Ovary (tissue), 9 donors: ENCODE data around the gene TUBA1C. TPM values are rescaled to one million over a fixed set of nuclear protein-coding genes. Genes with fewer than 3 reads are reported as not detected.

ENCODE experiments used
- DNase-seq, 5 donors: peaks; one replicate each; pipeline ENCODE4 v3.0.0-alpha.2; 2019 to 2020
- H3K27ac ChIP-seq, 2 donors: fragments of 200-600 bp; one replicate each; pipeline versions ENCODE4 v1.5.1 to v1.8.0; 2019 to 2022
- H3K27me3 ChIP-seq: fragments of 200-600 bp; one replicate; pipeline ENCODE4 v1.8.0; 2022
- H3K36me3 ChIP-seq: fragments of 200-600 bp; sonication (generic); one replicate; pipeline ENCODE4 v1.5.1; 2019
- H3K4me1 ChIP-seq: one replicate; pipeline ENCODE4 v1.8.1; 2013; ENCODE audit warnings: mild to moderate bottlenecking, moderate library complexity; ENCODE audit not compliant: insufficient read depth
- H3K4me3 ChIP-seq: fragments of 200-600 bp; sonication (generic); one replicate; pipeline ENCODE4 v1.5.1; 2017
- H3K9me3 ChIP-seq, 2 donors: fragments of 200-600 bp in 1 of 2; sonication (generic) in 1 of 2; one replicate each; pipeline versions ENCODE4 v1.5.1 to v1.8.1; 2013 to 2019; ENCODE audit warnings: mild to moderate bottlenecking in 1 of 2, moderate library complexity in 1 of 2
- EP300 ChIP-seq: sonication (generic); formaldehyde crosslinking; IDR thresholded peaks from one replicate; pipeline ENCODE4 v1.6.1; 2017; ENCODE audit warnings: antibody characterized with exemption
- POLR2A ChIP-seq: fragments of 450-650 bp; IDR thresholded peaks from one replicate; pipeline ENCODE4 v1.6.1; 2017; ENCODE audit warnings: antibody characterized with exemption, mild to moderate bottlenecking, moderate library complexity
- WGBS, 3 donors: extraction: QIAGEN DNeasy Blood & Tissue Kit in 1 of 3; methylation state at CpG; one replicate each; pipeline versions ENCODE4 v1.1.5 to v1.1.7; 2013 to 2017; 5-methylcytosine and 5-hydroxymethylcytosine counted together
- intact Hi-C, 4 donors: fragments of 100-400 bp; cut with DNase I; formaldehyde crosslinking; loops; one replicate each; pipeline versions ENCODE4 v1.11.0 to v1.15.1; 2022 to 2023
- polyA plus RNA-seq, 2 donors: library from polyadenylated mRNA; stranded (reverse); fragments of 200-250 nt in 1 of 2; fragments of 350-450 nt in 1 of 2; fragmentation: Illumina TruSeq in 1 of 2; extraction: RNeasy Lipid Tissue Mini Kit (QIAGEN cat#74804) in 1 of 2; gene quantifications; one replicate each; pipeline ENCODE4 v1.2.3, GENCODE V29; 2013 to 2014
- total RNA-seq, 7 donors: library from RNA; depleted of rRNA in 2 of 7; stranded (reverse); fragments of >200 nt in 2 of 7; fragmentation: NEBNext Ultra II Directional in 3 of 7; extraction: Animal tissue kit (Norgen Biotek cat#: 25700) in 3 of 7; gene quantifications; one replicate each; pipeline versions ENCODE4 v1.1.0 to v1.2.4, GENCODE V29; 2016 to 2023
- TF ChIP-seq, protein P1 (sequence below), 3 donors: fragments of 450-650 bp in 2 of 3; fragments of 200-600 bp in 1 of 3; IDR thresholded peaks; one replicate each; pipeline versions ENCODE4 v1.5.1 to v1.8.0; 2016 to 2022; ENCODE audit warnings: antibody characterized with exemption in 3 of 3, mild to moderate bottlenecking in 1 of 3
- donor health status: DM: no; HTN: no; CAD: no; lungs with moderate emphysema.
- donor health status: DM: no; HTN: no; CAD: no.
- donor health status: Bipolar disorder and iron deficiency.
- donor health status: DM: yes; HTN: yes; CAD: no.
- donor health status: DM: no; HTN: no; CAD: no.
- donor health status: DM: yes; HTN: yes; CAD: no.

TUBA1C gene
- total and polyA plus RNA-seq, 9 donors: 51.9 to 179 (median 101) TPM

GRCh38 chr12:49293056-49293956 lies 28.4 kb downstream of the TUBA1C start:
- no peaks in the 10 kb centered on the region for H3K36me3 ChIP-seq
- peaks cover 8% of the 10 kb centered on the region for H3K4me1 ChIP-seq
- peaks cover 5% of the 10 kb centered on the region for H3K27me3 ChIP-seq
- TF ChIP-seq, protein P1, sequence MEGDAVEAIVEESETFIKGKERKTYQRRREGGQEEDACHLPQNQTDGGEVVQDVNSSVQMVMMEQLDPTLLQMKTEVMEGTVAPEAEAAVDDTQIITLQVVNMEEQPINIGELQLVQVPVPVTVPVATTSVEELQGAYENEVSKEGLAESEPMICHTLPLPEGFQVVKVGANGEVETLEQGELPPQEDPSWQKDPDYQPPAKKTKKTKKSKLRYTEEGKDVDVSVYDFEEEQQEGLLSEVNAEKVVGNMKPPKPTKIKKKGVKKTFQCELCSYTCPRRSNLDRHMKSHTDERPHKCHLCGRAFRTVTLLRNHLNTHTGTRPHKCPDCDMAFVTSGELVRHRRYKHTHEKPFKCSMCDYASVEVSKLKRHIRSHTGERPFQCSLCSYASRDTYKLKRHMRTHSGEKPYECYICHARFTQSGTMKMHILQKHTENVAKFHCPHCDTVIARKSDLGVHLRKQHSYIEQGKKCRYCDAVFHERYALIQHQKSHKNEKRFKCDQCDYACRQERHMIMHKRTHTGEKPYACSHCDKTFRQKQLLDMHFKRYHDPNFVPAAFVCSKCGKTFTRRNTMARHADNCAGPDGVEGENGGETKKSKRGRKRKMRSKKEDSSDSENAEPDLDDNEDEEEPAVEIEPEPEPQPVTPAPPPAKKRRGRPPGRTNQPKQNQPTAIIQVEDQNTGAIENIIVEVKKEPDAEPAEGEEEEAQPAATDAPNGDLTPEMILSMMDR (IDR thresholded peaks at IDR 0.05): no peak
- TF ChIP-seq EP300: no peak
- no peak for TF ChIP-seq POLR2A
- intact Hi-C loops: loop anchor here in 2 of 4 donors (10.0 kb wide), 1 partner anchor 221 kb away; no protein-coding TSS in a partner anchor
- no peak overlapping the region for H3K4me3 ChIP-seq
- no peak overlapping the region for H3K27ac ChIP-seq
- no peaks in the 10 kb centered on the region for H3K9me3 ChIP-seq
- peak in 4 of 5 donors; percentile 33 to 71 (median 44) for DNase-seq
- 19 to 27% (median 20%) methylated on average over 18 of the region's 18 CpGs for WGBS, 3 donors

DNA sequence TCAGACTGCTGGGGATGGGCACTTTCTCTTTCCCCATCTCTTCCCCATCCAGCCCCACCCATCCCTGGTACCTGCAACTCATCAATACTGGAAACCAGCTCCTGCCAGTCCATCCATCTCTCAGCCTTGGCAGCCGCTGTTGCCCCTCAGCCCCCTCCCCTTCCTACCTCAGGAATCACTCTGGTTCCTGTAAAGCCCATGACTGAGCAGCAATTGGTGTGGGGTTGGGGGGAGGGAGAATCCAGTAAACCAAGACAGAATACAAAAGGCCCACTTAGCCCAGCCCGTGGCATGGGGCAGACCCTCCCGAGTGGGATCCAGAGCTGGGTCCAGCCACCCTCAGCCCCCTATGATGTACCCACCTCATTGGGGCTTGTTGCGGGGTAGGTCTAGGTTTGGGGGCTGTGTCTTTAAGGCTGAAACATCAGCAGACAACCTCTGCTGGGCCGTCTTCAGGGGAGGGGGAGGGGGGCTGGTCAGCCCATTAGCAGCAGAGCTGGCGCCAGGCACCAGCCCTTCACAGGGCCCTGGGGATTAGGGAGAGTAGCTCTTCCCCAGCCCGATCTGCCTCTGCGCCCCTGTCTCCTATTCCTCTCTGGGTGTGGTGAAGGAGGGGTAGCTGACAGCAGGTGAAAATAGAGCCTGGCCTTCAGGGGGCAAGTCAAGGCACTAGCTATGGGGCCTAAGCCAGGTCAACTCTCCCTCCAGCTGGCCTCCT lies 29.4 kb downstream of the TUBA1C start:
- H3K9me3 ChIP-seq: no peaks in the 10 kb centered on the region
- peaks cover 5% of the 10 kb centered on the region for H3K27me3 ChIP-seq
- intact Hi-C loops: loop anchor here in 2 of 4 donors (10.0 kb wide), 1 partner anchor 221 kb away; no protein-coding TSS in a partner anchor
- WGBS, 3 donors: 75 to 82% (median 78%) methylated on average over 8 of the region's 8 CpGs
- peaks cover 8% of the 10 kb centered on the region for H3K4me1 ChIP-seq
- no peaks in the 10 kb centered on the region for H3K36me3 ChIP-seq
- TF ChIP-seq, protein P1 (IDR thresholded peaks at IDR 0.05): no peak
- no peak for TF ChIP-seq EP300
- TF ChIP-seq POLR2A: no peak
- H3K4me3 ChIP-seq: no peak overlapping the region
- no peak overlapping the region for H3K27ac ChIP-seq
- DNase-seq: no peak

GRCh38 chr12:49294804-49295081 lies 29.9 kb downstream of the TUBA1C start:
- intact Hi-C loops: loop anchor here in 2 of 4 donors (5.0 to 10.0 kb wide), 2 partner anchors 43 to 220 kb away; partner anchors contain the start of gene C1QL4 (in 1 of the 2)

More at GRCh38 chr12:49294804-49295081, 29.9 kb downstream of the TUBA1C start:
- TF ChIP-seq EP300: no peak
- TF ChIP-seq, protein P1 (IDR thresholded peaks at IDR 0.05): no peak
- TF ChIP-seq POLR2A: no peak
- H3K27ac ChIP-seq: no peak overlapping the region
- H3K4me1 ChIP-seq: peaks cover 8% of the 10 kb centered on the region
- DNase-seq: no peak
- no peaks in the 10 kb centered on the region for H3K36me3 ChIP-seq
- H3K9me3 ChIP-seq: no peaks in the 10 kb centered on the region
- peaks cover 5% of the 10 kb centered on the region for H3K27me3 ChIP-seq
- H3K4me3 ChIP-seq: no peak overlapping the region
- 59 to 71% (median 63%) methylated on average over 2 to 5 of the region's 5 CpGs for WGBS, 3 donors
